VCaP (cell line): ENCODE data around the gene ATAD3A.

Experiments
- H3K27ac ChIP-seq: fragments of 450-650 bp; 2 replicates; pipeline ENCODE4 v1.5.1; 2017
- CTCF ChIP-seq: fragments of 450-650 bp; conservative IDR thresholded peaks from 2 replicates; pipeline ENCODE4 v1.5.1; 2017; ENCODE audit warnings: mild to moderate bottlenecking, moderate library complexity

ATAD3A gene

DNA sequence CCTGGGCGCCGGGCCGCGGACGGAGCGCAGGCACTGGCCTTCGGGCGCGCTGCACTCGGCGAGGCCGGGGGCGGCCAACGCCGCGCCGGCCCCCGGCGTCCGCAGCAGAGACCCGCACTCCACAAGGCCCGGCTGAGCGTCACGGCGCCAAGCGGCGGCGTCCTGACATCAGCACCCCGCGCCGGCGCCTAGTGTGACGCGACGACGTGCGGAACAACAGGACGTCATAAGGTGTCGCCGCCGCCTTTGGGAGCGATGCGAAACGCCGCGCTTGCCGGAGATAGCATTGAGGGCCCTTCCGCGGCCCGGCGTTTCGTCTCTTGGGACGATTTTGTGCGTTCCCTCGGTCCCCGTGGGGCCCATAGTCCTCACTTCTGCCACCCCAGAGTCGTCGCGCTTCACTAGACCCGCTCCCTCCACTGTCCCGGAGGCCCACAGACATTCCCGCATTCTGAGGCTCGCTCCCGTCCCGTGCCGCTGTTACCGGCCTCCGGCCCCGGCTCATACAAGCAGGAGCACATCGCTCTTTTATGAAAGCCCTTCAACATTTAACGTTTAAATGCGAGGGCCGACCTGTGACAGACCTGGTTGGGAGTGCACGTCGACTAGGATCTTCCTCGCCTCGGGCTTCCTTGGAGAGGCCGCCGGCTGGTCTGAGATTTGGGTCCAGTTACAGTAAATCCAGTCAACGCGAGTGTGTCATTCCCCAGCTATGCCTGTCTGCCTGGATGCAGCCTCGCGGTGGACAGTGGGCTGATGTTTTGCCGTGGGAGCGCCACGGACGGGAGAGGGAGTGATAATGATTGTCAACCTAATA lies 63.0 kb downstream of the ATAD3A start, which contains the start of gene SSU72:
Gene SSU72 (minus strand): TSS at position 143 of the 817 bp plus-strand sequence. CDS start 306 bp downstream, outside the sequence.
- TF ChIP-seq CTCF: no peak
- peak within 1 kb of the TSS; percentile 100 for H3K27ac ChIP-seq

- no peak overlapping the region for H3K27ac ChIP-seq
- TF ChIP-seq CTCF: no peak
These were observed 65.5 kb downstream of the ATAD3A start for GRCh38 chr1:1577367-1578011.

GRCh38 chr1:1578371-1578940 lies 66.5 kb downstream of the ATAD3A start:
- no peak for TF ChIP-seq CTCF
- H3K27ac ChIP-seq: no peak overlapping the region

DNA sequence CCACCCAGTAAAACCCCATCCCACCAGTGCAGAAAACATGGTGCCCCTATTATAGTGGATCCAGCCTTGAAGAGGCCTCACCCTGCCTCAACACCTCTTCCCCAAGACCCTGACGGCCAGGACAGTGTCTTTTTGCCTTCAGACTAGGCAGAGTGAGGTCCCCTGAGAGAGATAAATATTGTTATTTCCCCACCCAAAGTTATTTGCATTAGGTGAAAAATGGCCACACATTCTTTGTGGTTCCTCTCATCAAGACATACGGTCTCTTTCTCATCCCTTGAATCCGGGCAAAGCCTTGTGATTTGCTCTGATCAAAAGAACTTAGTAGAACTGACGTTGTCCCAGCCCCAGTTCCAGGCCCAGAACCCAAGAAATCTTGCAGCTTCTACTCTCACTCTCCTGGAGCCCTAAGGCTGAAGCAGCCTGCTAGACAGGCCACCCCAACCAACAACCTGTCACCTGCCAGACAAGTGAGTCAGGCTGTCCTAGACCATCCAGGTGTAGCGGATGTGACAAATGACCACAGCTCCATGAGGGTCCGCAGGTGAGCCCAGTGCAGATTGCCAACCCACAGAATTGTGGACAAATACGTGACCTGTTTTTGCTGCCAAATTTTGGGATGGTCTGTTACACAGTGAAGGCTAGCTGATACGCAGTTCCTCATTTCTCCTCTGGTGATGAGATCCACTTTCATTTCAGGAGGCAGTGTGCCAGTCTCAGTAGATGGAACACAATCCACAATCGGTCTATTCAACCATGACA lies 70.8 kb downstream of the ATAD3A start:
- H3K27ac ChIP-seq: no peak overlapping the region
- TF ChIP-seq CTCF: no peak

DNA sequence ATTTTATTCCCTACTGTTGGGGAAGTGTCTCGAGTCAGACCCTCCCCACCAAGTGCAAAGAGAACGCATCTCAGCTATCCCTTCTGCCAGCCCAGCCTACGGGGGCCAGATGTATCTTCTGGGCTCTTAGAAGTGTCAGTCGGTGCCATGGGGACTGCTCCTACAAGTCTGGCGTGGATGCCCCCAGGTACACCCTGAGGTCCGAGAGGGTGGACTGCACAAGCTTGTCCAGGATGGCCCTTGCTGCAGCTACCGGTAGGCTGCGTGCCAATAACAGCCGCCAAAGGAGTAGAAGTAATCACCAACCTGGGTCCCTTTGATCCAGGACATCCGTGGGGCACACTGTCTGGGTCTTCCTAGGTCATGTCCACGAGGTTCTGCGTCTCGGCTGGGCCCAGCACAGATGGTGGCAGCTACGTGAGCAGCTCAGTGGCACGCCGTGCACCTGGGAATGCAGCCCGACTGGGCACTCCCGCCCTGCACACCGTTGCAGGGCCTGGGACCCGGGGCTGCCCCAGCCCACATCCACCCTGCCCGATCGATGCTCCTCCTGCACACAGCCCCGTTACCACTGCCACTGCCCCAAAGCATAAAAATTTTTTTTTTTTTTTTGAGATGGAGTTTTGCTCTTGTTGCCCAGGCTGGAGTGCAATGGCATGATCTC lies 71.5 kb downstream of the ATAD3A start:
- H3K27ac ChIP-seq: no peak overlapping the region
- TF ChIP-seq CTCF: no peak
